Measurements from ENCODE around the gene MARCHF9.
A peak's percentile ranks its signal among the peaks of the same experiment; 100 is the strongest.

The MARCHF9 gene

GRCh38 chr12:57767305-57767698, 12.4 kb downstream of the MARCHF9 start:
- no peak overlapping the region for H3K4me3 ChIP-seq (IDR thresholded peaks at IDR 0.05; ENCODE audit: insufficient read depth, low read depth, low read length)
- H3K27me3 ChIP-seq (ENCODE audit: insufficient read depth, low read depth) = peaks cover 18% of the 10 kb centered on the region
- TF ChIP-seq CTCF (conservative IDR thresholded peaks at IDR 0.05; ENCODE audit: low read depth, low read length) = no peak
- H2AFZ ChIP-seq (ENCODE audit: low read depth) = no peak overlapping the region
- no peak overlapping the region for H3K4me2 ChIP-seq
- no peak overlapping the region for H3K9ac ChIP-seq
- no peaks in the 10 kb centered on the region for H4K20me1 ChIP-seq (ENCODE audit: insufficient read depth)
- H3K27ac ChIP-seq = no peak overlapping the region
- H3K4me1 ChIP-seq (ENCODE audit: low read depth, poor library complexity, severe bottlenecking) = peaks cover 18% of the 10 kb centered on the region
- H3K79me2 ChIP-seq (ENCODE audit: insufficient read depth, low read depth) = peaks cover 9% of the 10 kb centered on the region; the same call in 1 of the 2 replicates
- no peaks in the 10 kb centered on the region; the same call in 1 of the 2 replicates for H3K36me3 ChIP-seq (ENCODE audit: insufficient read depth)

- Histone ChIP-seq H3K79me2 (ENCODE audit: insufficient read depth, low read depth) (peaks cover 9% of the 10 kb centered on the region; the same call in 1 of the 2 replicates), H3K27ac (no peak overlapping the region), H3K9ac (no peak overlapping the region), H3K4me2 (no peak overlapping the region), H3K36me3 (ENCODE audit: insufficient read depth) (no peaks in the 10 kb centered on the region; the same call in 1 of the 2 replicates), H2AFZ (ENCODE audit: low read depth) (no peak overlapping the region), H3K4me1 (ENCODE audit: low read depth, poor library complexity, severe bottlenecking) (peaks cover 18% of the 10 kb centered on the region), H4K20me1 (ENCODE audit: insufficient read depth) (no peaks in the 10 kb centered on the region), H3K27me3 (ENCODE audit: insufficient read depth, low read depth) (peaks cover 18% of the 10 kb centered on the region), H3K4me3 (IDR thresholded peaks at IDR 0.05; ENCODE audit: insufficient read depth, low read depth, low read length) (no peak overlapping the region)
- TF ChIP-seq CTCF (conservative IDR thresholded peaks at IDR 0.05; ENCODE audit: low read depth, low read length) = no peak
These were observed 13.0 kb downstream of the MARCHF9 start for GRCh38 chr12:57767876-57768275.

GRCh38 chr12:57769594-57769993, 14.7 kb downstream of the MARCHF9 start:
- Histone ChIP-seq H3K27ac (no peak overlapping the region), H2AFZ (ENCODE audit: low read depth) (no peak overlapping the region), H3K4me1 (ENCODE audit: low read depth, poor library complexity, severe bottlenecking) (peaks cover 29% of the 10 kb centered on the region), H3K9ac (no peak overlapping the region), H3K27me3 (ENCODE audit: insufficient read depth, low read depth) (peaks cover 13% of the 10 kb centered on the region), H3K4me3 (IDR thresholded peaks at IDR 0.05; ENCODE audit: insufficient read depth, low read depth, low read length) (no peak overlapping the region), H3K4me2 (no peak overlapping the region), H3K79me2 (ENCODE audit: insufficient read depth, low read depth) (peaks cover 16% of the 10 kb centered on the region; the same call in 1 of the 2 replicates), H4K20me1 (ENCODE audit: insufficient read depth) (no peaks in the 10 kb centered on the region), H3K36me3 (ENCODE audit: insufficient read depth) (no peaks in the 10 kb centered on the region; the same call in 1 of the 2 replicates)
- no peak for TF ChIP-seq CTCF (conservative IDR thresholded peaks at IDR 0.05; ENCODE audit: low read depth, low read length)

- peak overlapping the region; percentile 93; the same call in 1 of the 2 replicates for H3K27ac ChIP-seq
- peaks cover 23% of the 10 kb centered on the region for H3K4me1 ChIP-seq (ENCODE audit: low read depth, poor library complexity, severe bottlenecking)
- peaks cover 16% of the 10 kb centered on the region; the same call in 1 of the 2 replicates for H3K79me2 ChIP-seq (ENCODE audit: insufficient read depth, low read depth)
- no peak overlapping the region for H2AFZ ChIP-seq (ENCODE audit: low read depth)
- H3K27me3 ChIP-seq (ENCODE audit: insufficient read depth, low read depth) = peaks cover 1% of the 10 kb centered on the region
- no peaks in the 10 kb centered on the region for H4K20me1 ChIP-seq (ENCODE audit: insufficient read depth)
- no peak overlapping the region for H3K4me3 ChIP-seq (IDR thresholded peaks at IDR 0.05; ENCODE audit: insufficient read depth, low read depth, low read length)
- peak overlapping the region; percentile 98; the same call in 1 of the 2 replicates for H3K9ac ChIP-seq
- no peak for TF ChIP-seq CTCF (conservative IDR thresholded peaks at IDR 0.05; ENCODE audit: low read depth, low read length)
- peak overlapping the region; percentile 97 for H3K4me2 ChIP-seq
- H3K36me3 ChIP-seq (ENCODE audit: insufficient read depth) = no peaks in the 10 kb centered on the region; the same call in 1 of the 2 replicates
These were observed 15.8 kb downstream of the MARCHF9 start for GRCh38 chr12:57770734-57771133.

Measured in KMS-11 (cell line).